Thymus (tissue), 11 donors: ENCODE measurements around the gene SLC45A3. TPM values are rescaled to one million over a fixed set of nuclear protein-coding genes. Genes with fewer than 3 reads are reported as not detected.

Experiments used
- DNase-seq, 9 donors: peaks; one replicate each; pipeline ENCODE4 v3.0.0-alpha.2; 2013; ENCODE audit warnings: low spot score in 9 of 9, low read depth in 6 of 9, missing footprints in 1 of 9
- H3K27ac ChIP-seq, 2 donors: one replicate each; pipeline ENCODE4 v1.5.1; 2013; ENCODE audit warnings: control low read depth in 1 of 2, low read depth in 1 of 2, low read length in 1 of 2, mild to moderate bottlenecking in 1 of 2, moderate library complexity in 1 of 2
- H3K27me3 ChIP-seq, 2 donors: one replicate each; pipeline ENCODE4 v1.5.1; 2013; ENCODE audit warnings: low read length in 1 of 2; ENCODE audit not compliant: control insufficient read depth in 2 of 2, insufficient read depth in 1 of 2
- H3K36me3 ChIP-seq, 2 donors: one replicate each; pipeline ENCODE4 v1.5.1; 2013; ENCODE audit warnings: low read length in 1 of 2, mild to moderate bottlenecking in 1 of 2, moderate library complexity in 1 of 2; ENCODE audit not compliant: control insufficient read depth in 2 of 2, insufficient read depth in 2 of 2
- H3K4me1 ChIP-seq, 2 donors: one replicate each; pipeline ENCODE4 v1.5.1; 2013; ENCODE audit warnings: low read length in 2 of 2; ENCODE audit not compliant: control insufficient read depth in 2 of 2, insufficient read depth in 2 of 2
- H3K4me3 ChIP-seq, 2 donors: one replicate each; pipeline ENCODE4 v1.5.1; 2013; ENCODE audit warnings: low read length in 2 of 2, control low read depth in 1 of 2, mild to moderate bottlenecking in 1 of 2
- H3K9me3 ChIP-seq, 2 donors: one replicate each; pipeline ENCODE4 v1.5.1; 2013; ENCODE audit warnings: low read length in 1 of 2, mild to moderate bottlenecking in 1 of 2; ENCODE audit not compliant: control insufficient read depth in 2 of 2, insufficient read depth in 1 of 2
- WGBS: extraction: QIAGEN DNeasy Blood & Tissue Kit; methylation state at CpG from one replicate; pipeline ENCODE4 v1.1.7; 2013; 5-methylcytosine and 5-hydroxymethylcytosine counted together
- polyA plus RNA-seq: library from polyadenylated mRNA; stranded (reverse); fragments of 200-250 nt; gene quantifications from one replicate; pipeline ENCODE4 v1.2.3, GENCODE V29; 2013
- total RNA-seq: library from RNA; stranded (reverse); fragments of 120-200 nt; gene quantifications from one replicate; pipeline ENCODE4 v1.2.4, GENCODE V29; 2013
- donor health status: healthy.

SLC45A3 gene
- total and polyA plus RNA-seq, 2 donors: 0.94 TPM

- H3K4me1 ChIP-seq: peaks cover 0 to 8% of the 10 kb centered on the region in 2 donors
- no peaks in the 10 kb centered on the region for H3K9me3 ChIP-seq
- DNase-seq: no peak
- no peak overlapping the region for H3K27ac ChIP-seq
- no peaks in the 10 kb centered on the region for H3K27me3 ChIP-seq
- WGBS: 95% methylated on average over 5 of the region's 5 CpGs
- H3K36me3 ChIP-seq: no peaks in the 10 kb centered on the region
- H3K4me3 ChIP-seq: no peak overlapping the region
Observed at GRCh38 chr1:205689479-205689878, 9.2 kb upstream of the SLC45A3 start.

DNA sequence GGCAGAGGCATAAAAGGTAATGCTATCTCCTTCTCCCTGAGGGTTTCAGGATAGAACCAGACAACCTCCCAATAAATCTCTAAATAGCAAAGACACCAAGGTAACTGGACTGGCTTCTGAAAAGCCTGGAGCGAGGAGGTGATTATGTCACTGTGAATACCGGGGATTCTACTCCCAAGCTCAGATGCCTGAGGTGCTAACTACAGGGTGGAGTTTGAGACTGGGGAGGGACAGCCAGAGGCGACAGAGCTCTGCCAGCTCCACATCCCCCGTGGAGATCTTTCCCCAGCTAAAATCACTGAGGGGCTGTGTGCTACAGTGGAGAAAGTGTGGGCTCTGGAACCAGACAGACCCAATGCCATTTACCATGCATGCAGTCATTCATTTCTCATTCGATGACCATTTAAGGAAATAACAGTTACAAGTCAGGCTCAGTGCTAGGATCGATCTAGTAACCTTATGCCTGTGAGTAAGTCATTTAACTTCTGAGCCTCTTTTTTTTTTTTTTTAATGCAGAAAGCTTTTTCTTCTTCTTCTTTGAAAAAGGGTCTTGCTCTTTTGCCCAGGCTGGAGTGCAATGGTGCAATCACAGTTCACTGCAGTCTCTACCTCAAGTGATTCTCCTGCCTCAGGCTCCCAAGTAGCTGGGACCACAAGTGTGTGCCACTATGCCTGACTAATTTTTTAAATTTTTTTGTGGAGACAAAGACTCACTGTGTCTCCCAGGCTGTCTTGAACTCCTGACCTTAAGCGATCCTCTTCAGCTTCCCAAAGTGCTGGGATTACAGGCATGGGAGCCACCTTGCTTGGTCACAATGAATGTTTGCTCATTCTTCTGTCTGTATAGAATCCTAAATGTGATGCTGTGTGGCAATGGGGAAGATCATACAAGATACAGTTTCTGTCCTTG is 8.1 kb upstream of the SLC45A3 start:
- H3K4me1 ChIP-seq: peaks cover 0 to 5% of the 10 kb centered on the region in 2 donors
- no peaks in the 10 kb centered on the region for H3K27me3 ChIP-seq
- H3K27ac ChIP-seq: no peak overlapping the region
- H3K36me3 ChIP-seq: no peaks in the 10 kb centered on the region
- no peak for DNase-seq
- no peak overlapping the region for H3K4me3 ChIP-seq
- H3K9me3 ChIP-seq: no peaks in the 10 kb centered on the region
- 88% methylated on average over 7 of the region's 7 CpGs for WGBS

GRCh38 chr1:205687242-205687641 is 6.9 kb upstream of the SLC45A3 start:
- Histone ChIP-seq H3K9me3 (no peaks in the 10 kb centered on the region), H3K4me3 (no peak overlapping the region), H3K36me3 (no peaks in the 10 kb centered on the region), H3K4me1 (no peaks in the 10 kb centered on the region), H3K27me3 (no peaks in the 10 kb centered on the region), H3K27ac (no peak overlapping the region)
- DNase-seq: no peak
- WGBS: 97% methylated on average over 2 of the region's 2 CpGs

- Histone ChIP-seq H3K9me3 (no peaks in the 10 kb centered on the region), H3K4me3 (no peak overlapping the region), H3K27me3 (peaks cover 7 to 33% of the 10 kb centered on the region in 2 donors), H3K4me1 (peaks cover 9 to 16% of the 10 kb centered on the region in 2 donors), H3K27ac (no peak overlapping the region), H3K36me3 (no peaks in the 10 kb centered on the region)
- DNase-seq: no peak
- WGBS: 88% methylated on average over 3 of the region's 3 CpGs
Observed at GRCh38 chr1:205681364-205681763, 1.1 kb upstream of the SLC45A3 start.

GRCh38 chr1:205678286-205679111 is 1.8 kb downstream of the SLC45A3 start:
- WGBS: 73% methylated on average over 10 of the region's 10 CpGs
- Histone ChIP-seq H3K36me3 (no peaks in the 10 kb centered on the region), H3K4me1 (peaks cover 9 to 16% of the 10 kb centered on the region in 2 donors), H3K27me3 (peaks cover 7 to 33% of the 10 kb centered on the region in 2 donors), H3K27ac (no peak overlapping the region), H3K4me3 (no peak overlapping the region), H3K9me3 (no peaks in the 10 kb centered on the region)
- DNase-seq: no peak

DNA sequence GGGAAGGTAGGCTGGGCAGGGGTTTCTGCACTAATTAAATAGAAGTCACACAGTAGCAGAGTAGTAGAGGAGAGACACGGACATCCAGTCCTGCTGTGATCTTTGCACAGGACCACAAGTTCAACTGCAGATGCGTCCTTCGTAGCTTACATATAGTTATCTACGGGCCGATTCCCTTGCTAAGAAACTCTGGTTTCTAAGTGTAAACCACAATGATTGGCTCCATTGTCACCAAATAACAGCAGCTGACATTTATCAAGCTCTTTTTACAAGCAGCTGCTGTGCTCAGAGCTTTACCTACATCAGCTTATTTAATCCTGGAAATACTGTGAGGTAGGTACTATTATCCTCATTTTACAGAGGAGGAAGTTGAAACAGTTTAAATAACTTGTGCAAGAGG is 3.1 kb downstream of the SLC45A3 start:
- Histone ChIP-seq H3K36me3 (no peaks in the 10 kb centered on the region), H3K27ac (no peak overlapping the region), H3K27me3 (peaks cover 7 to 33% of the 10 kb centered on the region in 2 donors), H3K4me3 (no peak overlapping the region), H3K4me1 (peaks cover 9 to 16% of the 10 kb centered on the region in 2 donors), H3K9me3 (no peaks in the 10 kb centered on the region)
- no peak for DNase-seq
- WGBS: 48% methylated on average over 5 of the region's 5 CpGs

DNA sequence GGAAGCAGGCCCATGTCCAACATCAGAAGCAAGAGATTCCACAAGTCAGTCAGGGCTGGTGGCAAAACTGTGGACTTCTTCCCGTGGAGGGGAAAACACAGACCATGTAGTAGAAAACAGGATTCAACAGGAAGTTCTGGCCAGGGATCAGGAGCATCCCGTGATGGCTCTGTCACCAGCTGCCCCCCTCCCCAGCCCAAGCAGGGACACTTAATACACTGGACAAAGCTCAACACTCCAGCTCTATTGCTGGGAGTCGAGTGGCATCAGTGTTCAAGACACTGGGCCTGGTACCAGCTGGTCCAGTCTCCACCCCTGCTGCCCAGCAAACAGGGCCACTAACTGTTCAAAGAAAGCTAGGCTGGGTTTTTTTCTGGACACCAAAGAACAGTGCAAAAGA is 3.7 kb downstream of the SLC45A3 start:
- Histone ChIP-seq H3K27me3 (peaks cover 7 to 30% of the 10 kb centered on the region in 2 donors), H3K4me3 (no peak overlapping the region), H3K4me1 (peaks cover 9 to 16% of the 10 kb centered on the region in 2 donors), H3K36me3 (no peaks in the 10 kb centered on the region), H3K9me3 (no peaks in the 10 kb centered on the region), H3K27ac (no peak overlapping the region)
- DNase-seq: no peak
- WGBS: 95% methylated on average over 3 of the region's 3 CpGs

DNA sequence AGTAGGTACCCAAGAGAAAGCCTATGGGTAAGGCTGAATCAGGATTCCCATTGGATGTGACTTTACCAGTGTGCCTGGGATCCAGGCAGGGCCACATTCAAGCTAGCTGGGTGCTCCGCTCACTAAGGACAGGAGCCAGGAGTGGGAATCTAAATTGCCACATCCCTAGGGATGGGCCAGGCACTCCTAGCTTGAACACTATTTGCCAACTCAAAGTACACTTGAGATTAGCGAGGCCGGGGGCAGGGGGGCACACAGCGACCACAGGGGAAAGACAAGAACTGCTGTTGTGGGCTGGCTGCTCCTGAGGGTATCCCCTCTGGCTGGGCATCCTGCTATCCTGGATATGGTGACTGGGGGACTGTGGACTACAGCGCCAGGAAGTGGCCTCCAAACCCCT is 4.3 kb downstream of the SLC45A3 start:
- H3K4me1 ChIP-seq: peaks cover 9 to 14% of the 10 kb centered on the region in 2 donors
- no peak overlapping the region for H3K27ac ChIP-seq
- H3K4me3 ChIP-seq: no peak overlapping the region
- H3K9me3 ChIP-seq: no peaks in the 10 kb centered on the region
- DNase-seq: no peak
- peaks cover 4 to 24% of the 10 kb centered on the region in 2 donors for H3K27me3 ChIP-seq
- H3K36me3 ChIP-seq: no peaks in the 10 kb centered on the region
- WGBS: 95% methylated on average over 5 of the region's 5 CpGs

DNA sequence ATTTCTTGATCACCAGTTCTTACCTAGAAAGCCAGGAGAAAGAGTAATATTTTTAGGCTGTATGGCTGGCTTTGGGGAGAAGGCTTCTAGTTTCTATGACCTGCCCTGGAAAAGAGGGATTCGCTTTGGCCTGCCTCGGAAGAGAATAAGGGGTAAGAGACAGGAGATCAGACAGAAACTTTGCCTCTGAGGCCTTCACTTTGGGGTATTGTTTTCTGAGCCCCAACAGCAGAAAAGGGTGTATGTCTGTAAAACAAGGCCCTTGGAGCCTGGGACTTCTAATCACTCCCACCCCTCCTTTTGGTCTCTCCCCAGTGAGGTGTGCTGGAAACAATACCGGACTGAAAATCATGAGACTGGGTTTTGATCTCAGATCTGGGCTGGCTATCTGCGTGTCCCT is 5.1 kb downstream of the SLC45A3 start:
- H3K27me3 ChIP-seq: peaks cover 0 to 16% of the 10 kb centered on the region in 2 donors
- H3K4me3 ChIP-seq: no peak overlapping the region
- H3K4me1 ChIP-seq: peaks cover 9% of the 10 kb centered on the region in 2 donors
- no peak overlapping the region for H3K27ac ChIP-seq
- WGBS: 98% methylated on average over 4 of the region's 4 CpGs
- H3K9me3 ChIP-seq: no peaks in the 10 kb centered on the region
- H3K36me3 ChIP-seq: no peaks in the 10 kb centered on the region
- no peak for DNase-seq
